Astrocyte (in vitro differentiated cells and primary cell): ENCODE data around the gene OBI1. TPM values are rescaled to one million over a fixed set of nuclear protein-coding genes. Genes with fewer than 3 reads are reported as not detected.
A peak's percentile ranks its signal among the peaks of the same experiment; 100 is the strongest.

Experiments
- DNase-seq: peaks from one replicate; pipeline ENCODE4 v3.0.0-alpha.2; 2010; ENCODE audit warnings: low read depth
- FAIRE-seq: peaks from 2 replicates; lab custom pipeline; 2011; peaks lifted over from hg19 to GRCh38; lab: Jason Lieb, UNC
- H2AFZ ChIP-seq: 2 replicates; pipeline ENCODE4 v1.6.0; 2012; ENCODE audit warnings: low read depth, low read length, inconsistent platforms
- H3K27ac ChIP-seq: 2 replicates; pipeline ENCODE4 v1.5.1; 2011; ENCODE audit warnings: low read depth, low read length, inconsistent platforms
- H3K27me3 ChIP-seq: 2 replicates; pipeline ENCODE4 v1.6.0; 2011; ENCODE audit warnings: low read length, inconsistent platforms; ENCODE audit not compliant: insufficient read depth
- H3K36me3 ChIP-seq: 2 replicates; pipeline ENCODE4 v1.5.1; 2011; ENCODE audit warnings: low read length, inconsistent platforms; ENCODE audit not compliant: insufficient read depth
- H3K4me1 ChIP-seq: 2 replicates; pipeline ENCODE4 v1.5.1; 2011; ENCODE audit warnings: low read length, inconsistent platforms; ENCODE audit not compliant: insufficient read depth
- H3K4me2 ChIP-seq: 2 replicates; pipeline ENCODE4 v1.6.0; 2012; ENCODE audit warnings: low read length, inconsistent platforms
- H3K4me3 ChIP-seq: 2 replicates; pipeline ENCODE4 v1.5.1; 2011; ENCODE audit warnings: low read depth, mild to moderate bottlenecking, low read length, inconsistent platforms; ENCODE audit not compliant: insufficient read depth
- H3K79me2 ChIP-seq: 2 replicates; pipeline ENCODE4 v1.6.0; 2012; ENCODE audit warnings: mild to moderate bottlenecking, low read length, inconsistent platforms; ENCODE audit not compliant: insufficient read depth
- H3K9ac ChIP-seq: 2 replicates; pipeline ENCODE4 v1.6.0; 2012; ENCODE audit warnings: mild to moderate bottlenecking, low read length, inconsistent platforms
- H3K9me3 ChIP-seq: 2 replicates; pipeline ENCODE4 v1.5.1; 2012; ENCODE audit warnings: low read depth, mild to moderate bottlenecking, low read length, inconsistent platforms; ENCODE audit not compliant: insufficient read depth
- H4K20me1 ChIP-seq: 2 replicates; pipeline ENCODE4 v1.6.0; 2012; ENCODE audit warnings: low read length, inconsistent platforms; ENCODE audit not compliant: insufficient read depth
- H3K27ac Mint-ChIP-seq: one replicate; pipeline ENCODE4 v1.8.0; 2021; ENCODE audit warnings: mild to moderate bottlenecking, mixed read lengths; ENCODE audit not compliant: unreplicated experiment
- H3K27me3 Mint-ChIP-seq: one replicate; pipeline ENCODE4 v1.8.0; 2021; ENCODE audit warnings: low read depth, mixed read lengths; ENCODE audit not compliant: unreplicated experiment
- H3K36me3 Mint-ChIP-seq: one replicate; pipeline ENCODE4 v1.8.0; 2021; ENCODE audit warnings: low read depth, mixed read lengths; ENCODE audit not compliant: unreplicated experiment
- H3K4me1 Mint-ChIP-seq: one replicate; pipeline ENCODE4 v1.8.0; 2021; ENCODE audit warnings: low read depth, mixed read lengths; ENCODE audit not compliant: unreplicated experiment
- H3K4me3 Mint-ChIP-seq: one replicate; pipeline ENCODE4 v1.8.0; 2021; ENCODE audit warnings: mild to moderate bottlenecking, moderate library complexity, mixed read lengths; ENCODE audit not compliant: unreplicated experiment
- H3K9me3 Mint-ChIP-seq: one replicate; pipeline ENCODE4 v1.8.0; 2021; ENCODE audit warnings: mild to moderate bottlenecking, mixed read lengths; ENCODE audit not compliant: unreplicated experiment
- CTCF ChIP-seq: IDR thresholded peaks from 2 replicates; pipeline ENCODE4 v1.5.1; 2011; ENCODE audit warnings: low read depth, mild to moderate bottlenecking, inconsistent platforms, low read length, moderate library complexity; ENCODE audit not compliant: insufficient read depth
- EZH2 ChIP-seq: IDR thresholded peaks from 2 replicates; pipeline ENCODE4 v1.6.1; 2012; ENCODE audit warnings: mild to moderate bottlenecking, low read length, inconsistent platforms; ENCODE audit not compliant: insufficient read depth
- total RNA-seq: library from RNA; stranded (reverse); gene quantifications from 2 replicates; pipeline ENCODE4 v1.2.1, GENCODE V29; 2021

The OBI1 gene
- total RNA-seq, 1 donor from 2014 or later = 13.2 TPM

GRCh38 chr13:78596399-78596735 lies 62.6 kb downstream of the OBI1 start:
- H3K27me3 ChIP-seq = peaks cover 92% of the 10 kb centered on the region
- H3K27ac ChIP-seq = no peak overlapping the region
- no peak overlapping the region for H3K4me3 ChIP-seq
- H3K4me2 ChIP-seq = peak overlapping the region; percentile 72
- H3K9me3 ChIP-seq = peaks cover 3% of the 10 kb centered on the region
- H2AFZ ChIP-seq = no peak overlapping the region
- Mint-ChIP-seq H3K27me3 (peaks cover 86% of the 10 kb centered on the region), H3K9me3 (peaks cover 6% of the 10 kb centered on the region), H3K4me3 (no peak overlapping the region), H3K27ac (no peak overlapping the region), H3K4me1 (peaks cover 6% of the 10 kb centered on the region), H3K36me3 (no peaks in the 10 kb centered on the region)
- TF ChIP-seq EZH2 = peak; percentile 71
- no peak for TF ChIP-seq CTCF
- no peak for DNase-seq
- peaks cover 6% of the 10 kb centered on the region for H4K20me1 ChIP-seq
- no peaks in the 10 kb centered on the region for H3K79me2 ChIP-seq
- peaks cover 4% of the 10 kb centered on the region for H3K4me1 ChIP-seq
- no peak for FAIRE-seq
- H3K9ac ChIP-seq = no peak overlapping the region
- no peaks in the 10 kb centered on the region for H3K36me3 ChIP-seq

- no peak for DNase-seq
Measured at GRCh38 chr13:78595495-78596398, 63.2 kb downstream of the OBI1 start.

More at GRCh38 chr13:78595495-78596398, 63.2 kb downstream of the OBI1 start:
- peaks cover 83% of the 10 kb centered on the region for H3K27me3 Mint-ChIP-seq
- H3K4me3 Mint-ChIP-seq = peak overlapping the region; percentile 64
- Histone ChIP-seq H3K4me3 (peak overlapping the region; percentile 30), H3K4me1 (peaks cover 3% of the 10 kb centered on the region), H3K4me2 (peak overlapping the region; percentile 72), H3K27ac (no peak overlapping the region), H3K79me2 (no peaks in the 10 kb centered on the region), H3K36me3 (no peaks in the 10 kb centered on the region), H3K9ac (no peak overlapping the region), H4K20me1 (peaks cover 6% of the 10 kb centered on the region), H3K27me3 (peaks cover 87% of the 10 kb centered on the region), H2AFZ (peak overlapping the region; percentile 20), H3K9me3 (peaks cover 3% of the 10 kb centered on the region)
- peaks cover 6% of the 10 kb centered on the region for H3K4me1 Mint-ChIP-seq
- peak; percentile 83 for TF ChIP-seq EZH2
- TF ChIP-seq CTCF = no peak
- no peak for FAIRE-seq
- peaks cover 6% of the 10 kb centered on the region for H3K9me3 Mint-ChIP-seq
- H3K27ac Mint-ChIP-seq = no peak overlapping the region
- no peaks in the 10 kb centered on the region for H3K36me3 Mint-ChIP-seq
